MCF 10A (cell line): ENCODE measurements around the gene FGR. TPM values are rescaled to one million over a fixed set of nuclear protein-coding genes. Genes with fewer than 3 reads are reported as not detected.

Experiments used
- BruUV-seq: library from RNA; stranded (reverse); fragments of 400-500 nt; replicated peaks from 2 replicates; lab custom pipeline; 2021; lab: Mats Ljungman, UMichigan
- CTCF ChIA-PET: fragments of 300-600 bp; sonication (Branson Sonifier 250); formaldehyde crosslinking; extraction: SDS; loops from one replicate; lab custom pipeline; 2021; ENCODE audit warnings: antibody characterized with exemption, inconsistent platforms; lab: Yijun Ruan, JAX
- POLR2A ChIA-PET: fragments of 300-600, 350-650 bp; sonication (Branson Sonifier 250); formaldehyde crosslinking; extraction: SDS; loops from one replicate; lab custom pipeline; 2020; ENCODE audit warnings: antibody characterized with exemption, inconsistent platforms; lab: Yijun Ruan, JAX
- DNase-seq: peaks from one replicate; pipeline ENCODE4 v3.0.0-alpha.2; 2018; ENCODE audit not compliant: unreplicated experiment
- H3K27ac Mint-ChIP-seq: one replicate; pipeline ENCODE4 v1.8.0; 2022; ENCODE audit warnings: mild to moderate bottlenecking, low read depth, mixed read lengths; ENCODE audit not compliant: unreplicated experiment
- H3K27me3 Mint-ChIP-seq: one replicate; pipeline ENCODE4 v1.8.0; 2022; ENCODE audit warnings: mixed read lengths; ENCODE audit not compliant: insufficient read depth, unreplicated experiment
- H3K36me3 Mint-ChIP-seq: one replicate; pipeline ENCODE4 v1.8.0; 2022; ENCODE audit warnings: mild to moderate bottlenecking, moderate library complexity, mixed read lengths; ENCODE audit not compliant: insufficient read depth, unreplicated experiment
- H3K4me1 Mint-ChIP-seq: one replicate; pipeline ENCODE4 v1.8.0; 2022; ENCODE audit warnings: mixed read lengths; ENCODE audit not compliant: insufficient read depth, unreplicated experiment
- H3K4me3 Mint-ChIP-seq: one replicate; pipeline ENCODE4 v1.8.0; 2022; ENCODE audit warnings: mild to moderate bottlenecking, moderate library complexity, mixed read lengths; ENCODE audit not compliant: unreplicated experiment
- H3K9me3 Mint-ChIP-seq: one replicate; pipeline ENCODE4 v1.8.0; 2022; ENCODE audit warnings: mixed read lengths; ENCODE audit not compliant: unreplicated experiment
- intact Hi-C: fragments of 100-400 bp; cut with micrococcal nuclease; formaldehyde crosslinking; loops from 2 replicates; pipeline ENCODE4 v1.14.1; 2022
- total RNA-seq: library from RNA; stranded (reverse); gene quantifications from 2 replicates; pipeline ENCODE4 v1.2.3, GENCODE V29; 2022
- TF ChIP-seq, protein P1 (sequence below): fragments of 200-600 bp; IDR thresholded peaks from one replicate; pipeline ENCODE4 v1.8.0; 2022; ENCODE audit warnings: antibody characterized with exemption, mild to moderate bottlenecking; ENCODE audit not compliant: unreplicated experiment

FGR gene
- total RNA-seq, 1 experiment from 2014 or later, result not detected

DNA sequence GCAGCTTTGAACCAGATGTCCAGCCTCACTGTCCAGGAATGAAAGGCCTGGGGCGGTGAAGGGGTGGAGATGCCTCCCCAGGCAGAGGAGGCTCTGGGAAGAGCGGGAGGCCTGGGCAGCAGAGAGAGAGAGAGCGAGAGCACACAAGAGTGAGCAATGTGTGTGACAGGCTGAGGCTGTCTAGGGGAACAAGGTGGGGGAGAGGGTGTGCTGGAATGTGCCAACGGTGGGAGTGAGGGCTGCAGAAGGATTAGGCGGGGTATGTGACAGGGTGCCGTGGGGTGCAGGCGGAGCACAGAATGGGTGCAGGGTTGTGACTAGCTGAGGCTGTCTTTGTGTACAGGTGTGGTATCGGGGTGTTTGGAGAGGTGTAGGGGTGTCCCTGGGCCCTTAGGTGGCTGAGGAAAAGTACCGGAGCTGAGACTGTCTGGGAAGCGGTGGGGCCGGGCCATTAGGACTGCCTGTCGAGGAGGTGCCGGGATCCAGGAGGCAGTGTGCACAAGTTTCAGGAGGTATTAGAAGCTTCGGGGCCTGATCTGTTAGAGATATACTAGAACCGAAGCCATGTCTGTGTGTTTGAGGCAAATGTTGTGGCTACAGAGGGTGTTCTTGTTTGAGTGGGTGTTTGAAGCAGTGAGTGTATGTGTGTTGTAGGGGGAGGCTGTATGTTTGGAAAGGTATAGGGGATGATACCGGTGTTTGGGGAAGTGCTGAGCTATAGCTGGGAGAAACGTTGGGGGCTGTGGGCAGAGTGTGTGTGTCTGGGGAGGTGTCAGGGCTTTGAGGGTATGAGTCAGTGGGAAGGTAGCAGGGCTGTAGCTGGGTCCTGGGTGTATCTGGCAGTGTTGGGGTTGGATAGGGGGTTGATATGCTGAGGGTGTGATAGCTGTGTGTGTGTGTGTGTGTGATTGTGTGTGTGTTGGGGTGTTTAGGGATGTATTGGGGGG, 40.1 kb downstream of the FGR start:
- ChIA-PET CTCF (interaction anchor here (0.6 to 3.0 kb wide), 6 partner anchors 12 to 199 kb away, joined by 3 to 25 read pairs (median 4); no protein-coding TSS in a partner anchor), POLR2A (interaction anchor here (0.8 to 2.6 kb wide), 9 partner anchors 9 to 229 kb away, joined by 3 to 8 read pairs (median 4); partner anchors contain the start of gene MAP3K6)
- Mint-ChIP-seq H3K27me3 (no peaks in the 10 kb centered on the region), H3K9me3 (no peaks in the 10 kb centered on the region), H3K4me1 (peaks cover 24% of the 10 kb centered on the region), H3K27ac (no peak overlapping the region), H3K4me3 (no peak overlapping the region), H3K36me3 (no peaks in the 10 kb centered on the region)
- TF ChIP-seq, protein P1, sequence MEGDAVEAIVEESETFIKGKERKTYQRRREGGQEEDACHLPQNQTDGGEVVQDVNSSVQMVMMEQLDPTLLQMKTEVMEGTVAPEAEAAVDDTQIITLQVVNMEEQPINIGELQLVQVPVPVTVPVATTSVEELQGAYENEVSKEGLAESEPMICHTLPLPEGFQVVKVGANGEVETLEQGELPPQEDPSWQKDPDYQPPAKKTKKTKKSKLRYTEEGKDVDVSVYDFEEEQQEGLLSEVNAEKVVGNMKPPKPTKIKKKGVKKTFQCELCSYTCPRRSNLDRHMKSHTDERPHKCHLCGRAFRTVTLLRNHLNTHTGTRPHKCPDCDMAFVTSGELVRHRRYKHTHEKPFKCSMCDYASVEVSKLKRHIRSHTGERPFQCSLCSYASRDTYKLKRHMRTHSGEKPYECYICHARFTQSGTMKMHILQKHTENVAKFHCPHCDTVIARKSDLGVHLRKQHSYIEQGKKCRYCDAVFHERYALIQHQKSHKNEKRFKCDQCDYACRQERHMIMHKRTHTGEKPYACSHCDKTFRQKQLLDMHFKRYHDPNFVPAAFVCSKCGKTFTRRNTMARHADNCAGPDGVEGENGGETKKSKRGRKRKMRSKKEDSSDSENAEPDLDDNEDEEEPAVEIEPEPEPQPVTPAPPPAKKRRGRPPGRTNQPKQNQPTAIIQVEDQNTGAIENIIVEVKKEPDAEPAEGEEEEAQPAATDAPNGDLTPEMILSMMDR, result no peak
- no peak for DNase-seq
- intact Hi-C loops, result no loop called here
- BruUV-seq, result no TSS peak

DNA sequence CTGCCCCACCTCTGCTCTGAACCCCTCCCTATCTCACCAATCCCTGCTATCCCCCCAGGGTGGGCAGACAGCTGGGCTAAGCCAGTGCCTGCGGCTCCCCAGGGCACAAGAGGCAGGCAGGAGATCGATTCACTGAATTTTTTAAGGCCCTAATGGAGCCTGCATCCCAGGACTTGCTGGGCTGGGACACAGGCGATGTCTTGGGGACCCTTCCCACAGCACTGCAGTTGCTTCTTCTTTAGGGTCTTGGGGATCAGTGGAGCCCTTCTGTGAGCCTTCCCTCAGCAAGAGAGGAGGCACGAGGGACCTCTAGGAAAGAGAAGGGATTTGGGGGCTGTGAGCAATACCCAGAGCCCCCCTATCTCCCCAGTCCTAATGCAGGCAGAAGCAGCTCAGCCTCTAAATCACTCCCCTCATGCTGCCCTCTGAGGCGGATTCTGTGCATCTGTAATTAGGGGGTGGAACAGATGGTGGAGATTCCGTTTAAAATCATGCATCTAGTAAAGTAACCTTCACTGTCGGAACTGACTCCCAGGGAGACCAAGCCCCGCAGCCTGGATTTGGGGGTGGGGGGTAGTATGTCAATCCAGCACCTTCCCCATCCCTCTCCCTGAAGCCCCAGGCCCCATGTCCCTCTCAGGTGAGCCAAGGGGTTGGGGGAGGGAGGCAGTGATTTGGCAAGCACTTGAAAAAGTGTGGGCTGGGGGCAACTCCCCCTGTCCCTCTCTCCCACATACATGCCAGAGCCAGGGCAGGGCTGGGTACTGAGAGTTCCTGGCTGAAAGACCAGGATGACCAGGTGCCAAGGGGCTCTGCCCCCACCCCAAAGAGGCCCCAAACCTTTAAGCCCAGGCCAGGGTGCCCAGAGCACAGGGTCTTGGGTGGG, 41.1 kb downstream of the FGR start:
- Mint-ChIP-seq H3K27me3 (no peaks in the 10 kb centered on the region), H3K4me1 (peaks cover 16% of the 10 kb centered on the region), H3K4me3 (no peak overlapping the region), H3K27ac (no peak overlapping the region), H3K9me3 (no peaks in the 10 kb centered on the region), H3K36me3 (no peaks in the 10 kb centered on the region)
- no peak for DNase-seq
- intact Hi-C loops, result no loop called here
- ChIA-PET POLR2A (interaction anchor here (0.7 to 2.6 kb wide), 6 partner anchors 10 to 177 kb away, joined by 3 to 8 read pairs (median 4); no protein-coding TSS in a partner anchor), CTCF (interaction anchor here (0.6 to 4.5 kb wide), 3 partner anchors 36 to 173 kb away, joined by 3 to 25 read pairs (median 18); no protein-coding TSS in a partner anchor)
- TF ChIP-seq, protein P1, result no peak
- no TSS peak for BruUV-seq

DNA sequence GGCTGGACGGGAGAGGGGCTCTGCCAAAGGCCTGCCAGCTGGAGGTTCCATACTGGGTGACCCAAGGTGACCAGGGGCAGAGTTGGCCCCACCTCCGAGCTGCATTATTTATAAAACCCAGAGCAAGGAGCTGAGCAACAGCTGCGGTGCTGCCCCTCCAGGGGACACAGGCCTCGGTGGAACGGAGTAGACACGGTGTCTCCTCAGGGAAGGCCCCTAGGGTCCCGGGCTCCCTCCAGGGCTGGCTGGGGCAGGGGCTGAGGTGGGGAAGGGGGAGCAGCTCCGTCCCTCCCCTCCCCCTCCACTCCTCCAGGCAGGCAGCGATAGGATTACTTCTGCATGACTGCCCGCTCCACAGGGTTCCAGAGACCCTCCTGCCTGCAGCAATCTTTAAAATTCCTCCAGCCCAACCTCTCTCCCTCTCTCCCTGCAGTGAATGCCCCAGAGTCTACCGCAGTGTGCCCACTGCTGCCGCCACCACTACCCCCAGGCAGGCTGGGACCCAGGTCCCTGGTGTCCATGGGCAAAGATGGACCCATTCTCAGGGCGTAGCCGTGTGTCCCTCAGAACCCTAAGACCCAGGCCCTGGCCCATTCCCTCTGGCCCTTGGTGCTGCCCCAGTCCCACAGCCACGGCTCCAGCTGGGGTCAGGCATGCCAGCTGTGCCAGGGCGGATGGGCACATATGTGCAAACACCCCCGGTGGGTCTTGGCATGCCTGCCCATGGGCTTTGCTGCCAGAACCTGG, 41.9 kb downstream of the FGR start:
- H3K27ac Mint-ChIP-seq, result no peak overlapping the region
- no peaks in the 10 kb centered on the region for H3K27me3 Mint-ChIP-seq
- intact Hi-C loops, result no loop called here
- no TSS peak for BruUV-seq
- TF ChIP-seq, protein P1, result no peak
- H3K4me1 Mint-ChIP-seq, result peaks cover 10% of the 10 kb centered on the region
- no peak for DNase-seq
- H3K36me3 Mint-ChIP-seq, result no peaks in the 10 kb centered on the region
- ChIA-PET CTCF (interaction anchor here (0.6 to 4.5 kb wide), 4 partner anchors 13 to 173 kb away, joined by 3 to 18 read pairs (median 11); no protein-coding TSS in a partner anchor), POLR2A (interaction anchor here (0.7 to 1.5 kb wide), 3 partner anchors 9 to 86 kb away, joined by 3 to 4 read pairs (median 4); no protein-coding TSS in a partner anchor)
- no peak overlapping the region for H3K4me3 Mint-ChIP-seq
- H3K9me3 Mint-ChIP-seq, result no peaks in the 10 kb centered on the region
